Kidney (tissue), 14 donors: Measurements from ENCODE around the gene PPP4R2. TPM values are rescaled to one million over a fixed set of nuclear protein-coding genes. Genes with fewer than 3 reads are reported as not detected.

Experiments used
- DNase-seq, 5 donors: peaks; one replicate each; pipeline ENCODE4 v3.0.0-alpha.2; 2013 to 2020
- FAIRE-seq: peaks from 2 replicates; lab custom pipeline; 2012; peaks lifted over from hg19 to GRCh38; lab: Jason Lieb, UNC
- H3K27ac ChIP-seq, 2 donors: one replicate each; pipeline ENCODE4 v1.7.0; 2013; ENCODE audit warnings: low read depth in 2 of 2, low read length in 2 of 2, inconsistent platforms in 1 of 2
- H3K27me3 ChIP-seq: one replicate; pipeline ENCODE4 v1.7.1; 2013; ENCODE audit warnings: low read length, inconsistent platforms; ENCODE audit not compliant: control insufficient read depth, insufficient read depth
- H3K36me3 ChIP-seq, 3 donors: one replicate each; pipeline versions ENCODE4 v1.7.0 to v1.7.1; 2013; ENCODE audit warnings: low read length in 3 of 3, control low read depth in 1 of 3, inconsistent platforms in 1 of 3; ENCODE audit not compliant: insufficient read depth in 3 of 3, control insufficient read depth in 2 of 3
- H3K4me1 ChIP-seq, 3 donors: one replicate each; pipeline versions ENCODE4 v1.7.0 to v1.7.1; 2013; ENCODE audit warnings: low read length in 3 of 3, inconsistent platforms in 1 of 3, low read depth in 1 of 3; ENCODE audit not compliant: control insufficient read depth in 2 of 3, insufficient read depth in 2 of 3
- H3K4me3 ChIP-seq, 3 donors: one replicate each; pipeline versions ENCODE4 v1.7.0 to v1.8.1; 2013; ENCODE audit warnings: low read length in 3 of 3, control low read depth in 1 of 3, inconsistent platforms in 1 of 3
- H3K9ac ChIP-seq, 3 donors: one replicate each; pipeline versions ENCODE4 v1.7.0 to v1.7.1; 2013; ENCODE audit warnings: low read length in 3 of 3, control low read depth in 1 of 3, inconsistent platforms in 1 of 3
- H3K9me3 ChIP-seq, 3 donors: one replicate each; pipeline versions ENCODE4 v1.7.0 to v1.7.1; 2013; ENCODE audit warnings: low read length in 3 of 3, control low read depth in 1 of 3, inconsistent platforms in 1 of 3; ENCODE audit not compliant: control insufficient read depth in 2 of 3, insufficient read depth in 1 of 3
- CTCF ChIP-seq: IDR thresholded peaks from 3 replicates; pipeline ENCODE4 v1.5.1; 2012; ENCODE audit warnings: mild to moderate bottlenecking, moderate library complexity, borderline replicate concordance; ENCODE audit not compliant: insufficient read depth; ENCODE audit errors: extremely low read depth
- intact Hi-C: fragments of 100-400 bp; cut with DNase I; formaldehyde crosslinking; loops from one replicate; pipeline ENCODE4 v1.11.1; 2022
- polyA plus RNA-seq: library from polyadenylated mRNA; stranded (reverse); fragments of 350-450 nt; fragmentation: Illumina TruSeq; extraction: RNeasy Lipid Tissue Mini Kit (QIAGEN cat#74804); gene quantifications from one replicate; pipeline ENCODE4 v1.2.3, GENCODE V29; 2014; ENCODE audit warnings: low read depth, low replicate concordance; ENCODE audit not compliant: insufficient read depth
- total RNA-seq: library from RNA; stranded (reverse); fragmentation: NEBNext Ultra II Directional; extraction: Animal tissue kit (Norgen Biotek cat#: 25700); gene quantifications from one replicate; pipeline ENCODE4 v1.2.1, GENCODE V29; 2021
- donor health status: control.
- donor health status: control.
- donor health status: control.
- donor health status: control.
- donor health status: control.
- donor health status: DM: yes; HTN: yes; CAD: no.
- donor health status: Normal renal cell carcinoma (clear cell type).

Gene PPP4R2
- total and polyA plus RNA-seq, 2 donors from 2014 or later, result 14.5 to 72.0 TPM

DNA sequence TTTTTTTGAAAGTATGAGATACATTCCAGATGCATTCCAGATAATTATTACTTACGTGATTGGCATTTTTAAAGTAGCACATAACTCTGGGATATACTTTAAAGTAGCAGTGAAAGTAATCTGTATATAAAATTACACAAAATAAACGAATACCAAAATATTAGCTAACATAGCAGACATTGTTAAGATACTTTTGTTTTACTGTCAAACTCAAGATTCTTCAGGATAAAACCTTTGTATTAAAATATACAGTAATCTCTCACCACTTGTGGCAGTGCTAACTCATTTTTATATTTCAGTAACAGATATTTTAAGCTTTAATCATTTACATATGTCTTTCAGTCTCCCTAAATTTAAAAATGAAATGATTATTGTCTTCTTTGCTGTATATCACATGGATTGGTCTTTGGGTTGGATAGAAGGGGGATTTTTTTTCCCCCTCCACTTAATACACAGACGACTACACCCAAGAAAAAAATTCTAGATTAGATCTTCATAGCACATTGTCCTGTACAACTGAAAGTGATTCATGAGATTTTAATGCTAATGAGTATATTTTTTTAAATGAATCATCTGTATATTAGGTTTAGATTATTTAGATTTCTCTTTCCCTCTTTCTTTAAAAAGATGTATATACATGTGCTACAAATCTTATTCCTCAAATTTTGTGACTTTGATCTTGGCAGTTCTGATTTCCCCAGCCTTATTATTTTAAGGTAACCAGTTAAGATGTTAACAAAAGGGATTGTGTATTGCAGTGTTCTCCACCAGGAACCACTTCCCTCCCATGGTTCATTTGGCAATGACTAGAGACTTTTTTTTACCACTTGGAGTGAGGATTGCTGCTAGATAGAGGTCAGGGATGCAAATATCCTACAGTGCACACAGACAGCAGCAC is 40.3 kb downstream of the PPP4R2 start:
- intact Hi-C loops, result no loop called here
- DNase-seq (no peak), FAIRE-seq (no peak)
- no peak overlapping the region for H3K27ac ChIP-seq
- H3K9ac ChIP-seq, result no peak overlapping the region
- H3K9me3 ChIP-seq, result no peaks in the 10 kb centered on the region
- no peaks in the 10 kb centered on the region for H3K36me3 ChIP-seq
- no peaks in the 10 kb centered on the region for H3K27me3 ChIP-seq
- H3K4me1 ChIP-seq, result peaks cover 0 to 16% (median 0%) of the 10 kb centered on the region in 3 donors
- no peak overlapping the region for H3K4me3 ChIP-seq
- no peak for TF ChIP-seq CTCF

GRCh38 chr3:73041537-73041936 is 44.9 kb downstream of the PPP4R2 start:
- Histone ChIP-seq H3K9me3 (no peaks in the 10 kb centered on the region), H3K9ac (no peak overlapping the region), H3K27ac (no peak overlapping the region), H3K4me1 (peaks cover 0 to 4% (median 0%) of the 10 kb centered on the region in 3 donors), H3K4me3 (no peak overlapping the region), H3K36me3 (no peaks in the 10 kb centered on the region), H3K27me3 (no peaks in the 10 kb centered on the region)
- TF ChIP-seq CTCF, result no peak
- FAIRE-seq (no peak), DNase-seq (no peak)
- intact Hi-C loops, result no loop called here

GRCh38 chr3:73043414-73043813 is 46.8 kb downstream of the PPP4R2 start:
- TF ChIP-seq CTCF, result no peak
- no peak for FAIRE-seq
- Histone ChIP-seq H3K27me3 (no peaks in the 10 kb centered on the region), H3K27ac (no peak overlapping the region), H3K4me3 (no peak overlapping the region), H3K9me3 (no peaks in the 10 kb centered on the region), H3K36me3 (no peaks in the 10 kb centered on the region), H3K9ac (no peak overlapping the region), H3K4me1 (no peaks in the 10 kb centered on the region)
- no peak for DNase-seq
- intact Hi-C loops, result no loop called here
